Measurements from ENCODE around the gene KIAA1958.

DNA sequence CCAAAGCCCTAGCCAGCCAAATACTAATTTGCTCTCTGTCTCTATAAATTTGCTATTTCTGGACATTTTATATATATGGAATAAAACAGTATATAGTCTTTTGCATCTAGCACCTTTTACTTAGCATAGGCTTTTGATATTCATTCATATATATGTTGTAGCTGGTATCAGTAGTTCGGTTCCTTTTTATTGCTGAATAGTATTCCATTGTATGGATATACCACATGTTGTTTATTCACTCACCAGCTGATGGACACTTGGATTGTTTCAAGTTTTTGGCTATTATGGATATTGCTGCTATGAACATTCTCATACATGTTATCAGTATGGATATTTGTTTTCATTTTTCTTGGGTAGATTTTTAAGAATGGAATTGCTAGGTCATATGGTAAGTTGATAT lies 23.8 kb upstream of the KIAA1958 start:
- TF ChIP-seq, protein P1, sequence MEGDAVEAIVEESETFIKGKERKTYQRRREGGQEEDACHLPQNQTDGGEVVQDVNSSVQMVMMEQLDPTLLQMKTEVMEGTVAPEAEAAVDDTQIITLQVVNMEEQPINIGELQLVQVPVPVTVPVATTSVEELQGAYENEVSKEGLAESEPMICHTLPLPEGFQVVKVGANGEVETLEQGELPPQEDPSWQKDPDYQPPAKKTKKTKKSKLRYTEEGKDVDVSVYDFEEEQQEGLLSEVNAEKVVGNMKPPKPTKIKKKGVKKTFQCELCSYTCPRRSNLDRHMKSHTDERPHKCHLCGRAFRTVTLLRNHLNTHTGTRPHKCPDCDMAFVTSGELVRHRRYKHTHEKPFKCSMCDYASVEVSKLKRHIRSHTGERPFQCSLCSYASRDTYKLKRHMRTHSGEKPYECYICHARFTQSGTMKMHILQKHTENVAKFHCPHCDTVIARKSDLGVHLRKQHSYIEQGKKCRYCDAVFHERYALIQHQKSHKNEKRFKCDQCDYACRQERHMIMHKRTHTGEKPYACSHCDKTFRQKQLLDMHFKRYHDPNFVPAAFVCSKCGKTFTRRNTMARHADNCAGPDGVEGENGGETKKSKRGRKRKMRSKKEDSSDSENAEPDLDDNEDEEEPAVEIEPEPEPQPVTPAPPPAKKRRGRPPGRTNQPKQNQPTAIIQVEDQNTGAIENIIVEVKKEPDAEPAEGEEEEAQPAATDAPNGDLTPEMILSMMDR (IDR thresholded peaks at IDR 0.05), result no peak
- TF ChIP-seq POLR2A (IDR thresholded peaks at IDR 0.05) (no peak), POLR2AphosphoS5 (IDR thresholded peaks at IDR 0.05) (no peak)
